Measurements from ENCODE around the gene CTBP2. TPM values are rescaled to one million over a fixed set of nuclear protein-coding genes. Genes with fewer than 3 reads are reported as not detected.

Gene CTBP2
- total and polyA plus RNA-seq, 10 of the 15 experiments (the other 5 are each of a cell fraction or from before 2014, with no cell fraction given) = 0.02 to 0.72 (median 0.06) TPM; not detected in 2

- BruUV-seq (replicated peaks) = no TSS peak
- CTCF ChIA-PET = interaction anchor here (0.6 kb wide), 1 partner anchor 1586 kb away, joined by 3 read pairs; no protein-coding TSS in a partner anchor
- in situ Hi-C loops (cut with MboI) = no loop called here
- TF ChIP-seq SKIL (IDR thresholded peaks at IDR 0.05; ENCODE audit: low read depth, poor library complexity, severe bottlenecking) = no peak
- TF ChIP-seq ZNF687 (IDR thresholded peaks at IDR 0.05) = no peak
- TF ChIP-seq RBBP5 (conservative IDR thresholded peaks at IDR 0.05) = no peak
- no peak for TF ChIP-seq POLR2AphosphoS2 (IDR thresholded peaks at IDR 0.05; ENCODE audit: low read depth, low read length)
- TF ChIP-seq GABPA (IDR thresholded peaks at IDR 0.05; ENCODE audit: low read depth) = no peak
- TF ChIP-seq CBFB (IDR thresholded peaks at IDR 0.05; ENCODE audit: low read depth) = no peak
- TF ChIP-seq WRNIP1 (IDR thresholded peaks at IDR 0.05; ENCODE audit: borderline replicate concordance, low read depth, low read length) = no peak
- TF ChIP-seq EP300 (IDR thresholded peaks at IDR 0.05; ENCODE audit: borderline replicate concordance in 1 of 2, control insufficient read depth in 1 of 2, low read depth in 2 of 2, low read length in 2 of 2) = no peak
- no peak for TF ChIP-seq RAD51 (IDR thresholded peaks at IDR 0.05)
- TF ChIP-seq E4F1 (IDR thresholded peaks at IDR 0.05; ENCODE audit: borderline replicate concordance, partially characterized antibody) = no peak
- no peak for TF ChIP-seq CREB1 (IDR thresholded peaks at IDR 0.05; ENCODE audit: low read depth)
- TF ChIP-seq ZZZ3 (IDR thresholded peaks at IDR 0.05; ENCODE audit: control insufficient read depth, insufficient read length, low read depth) = no peak
- TF ChIP-seq CHD2 (IDR thresholded peaks at IDR 0.05; ENCODE audit: borderline replicate concordance, low read depth, low read length) = no peak
- no peak for TF ChIP-seq ATF7 (IDR thresholded peaks at IDR 0.05; ENCODE audit: low read depth)
These were observed 162.4 kb downstream of the CTBP2 start for GRCh38 chr10:124997771-124998623.

More at GRCh38 chr10:124997771-124998623, 162.4 kb downstream of the CTBP2 start:
- H3K9me3 ChIP-seq (replicated peaks; ENCODE audit: control insufficient read depth, insufficient read depth, low read length) = no peaks in the 10 kb centered on the region
- no peak for DNase-seq (ENCODE audit: low read depth, low spot score)
- H3K79me2 ChIP-seq (ENCODE audit: control insufficient read depth, insufficient read depth, low read length) = no peaks in the 10 kb centered on the region
- H2AFZ ChIP-seq (ENCODE audit: control insufficient read depth, low read depth, low read length) = no peak overlapping the region
- ChIA-PET POLR2A (no interaction called here), SMC1A (ENCODE audit: uncharacterized antibody, unreplicated experiment) (no interaction called here), RAD21 (ENCODE audit: unreplicated experiment) (no interaction called here)
- H3K4me3 ChIP-seq = no peak overlapping the region
- ATAC-seq = no peak
- no peaks in the 10 kb centered on the region for H3K27me3 ChIP-seq (replicated peaks in 1 of 2; ENCODE audit: control insufficient read depth in 2 of 2, insufficient read depth in 2 of 2, low read length in 1 of 2)
- H3K9ac ChIP-seq (ENCODE audit: control insufficient read depth, insufficient read depth, low read length) = no peak overlapping the region
- no peaks in the 10 kb centered on the region for H3K36me3 ChIP-seq (ENCODE audit: control insufficient read depth in 2 of 2, insufficient read depth in 2 of 2, low read length in 1 of 2)
- no peaks in the 10 kb centered on the region; the same call in 1 of the 2 replicates for H3K4me1 ChIP-seq (ENCODE audit: control insufficient read depth, insufficient read depth, low read length)
- no peak for FAIRE-seq
- WGBS (ENCODE audit: insufficient coverage, insufficient replicate concordance, low lambda C conversion rate, missing lambda C conversion rate) = 49% methylated on average over 32 of the region's 35 CpGs
- intact Hi-C loops (cut with micrococcal nuclease; ENCODE audit: unreplicated experiment) = no loop called here
- H3K27ac ChIP-seq (ENCODE audit: control insufficient read depth, insufficient read depth) = no peak overlapping the region
- H3K4me2 ChIP-seq (ENCODE audit: control insufficient read depth, insufficient read depth) = no peak overlapping the region
- H4K20me1 ChIP-seq (ENCODE audit: control insufficient read depth, insufficient read depth) = no peaks in the 10 kb centered on the region

All from GM12878 (cell line).